Adrenal gland (tissue), 5 donors: ENCODE data around the gene FBL.
"Not testable (repeated sequence)": the region's sequence is repeated elsewhere in the genome, so short reads cannot be mapped to it uniquely, and the experiment has no call there.

Experiments
- POLR2A ChIP-seq, 2 donors: fragments of 450-650 bp; IDR thresholded peaks; one replicate each; pipeline ENCODE4 v1.6.1; 2017; ENCODE audit warnings: antibody characterized with exemption in 2 of 2, mild to moderate bottlenecking in 2 of 2, moderate library complexity in 1 of 2
- TF ChIP-seq, protein P1 (sequence below), 6 experiments: fragments of 450-650 bp in 4 of 6; fragments of 200-600 bp in 2 of 6; sonication (generic) in 1 of 6; IDR thresholded peaks; 1 replicate in 5 of 6; 2 replicates in 1 of 6; pipeline versions ENCODE4 v1.5.1 to v1.8.0; 2016 to 2021; ENCODE audit warnings: antibody characterized with exemption in 6 of 6, mild to moderate bottlenecking in 2 of 6, moderate library complexity in 1 of 6
- donor health status: DM: no; HTN: no; CAD: no.

DNA sequence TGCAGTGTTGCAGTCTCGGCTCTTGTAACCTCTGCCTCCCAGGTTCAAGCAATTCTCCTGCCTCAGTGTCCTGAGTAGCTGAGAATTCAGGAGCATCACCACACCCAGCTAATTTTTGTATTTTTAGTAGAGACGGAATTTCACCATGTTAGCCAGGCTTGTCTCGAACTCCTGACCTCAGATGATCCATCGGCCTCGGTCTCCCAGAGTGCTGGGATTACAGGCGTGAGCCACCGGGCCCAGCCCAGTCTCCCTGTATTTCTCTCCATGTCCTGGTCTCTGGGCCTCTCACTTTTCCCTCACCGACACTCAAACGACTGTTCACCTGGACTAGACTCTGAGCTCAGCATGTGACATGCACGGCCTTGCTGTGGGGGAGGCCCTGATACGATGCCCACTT, 48.9 kb upstream of the FBL start:
- TF ChIP-seq, protein P1, sequence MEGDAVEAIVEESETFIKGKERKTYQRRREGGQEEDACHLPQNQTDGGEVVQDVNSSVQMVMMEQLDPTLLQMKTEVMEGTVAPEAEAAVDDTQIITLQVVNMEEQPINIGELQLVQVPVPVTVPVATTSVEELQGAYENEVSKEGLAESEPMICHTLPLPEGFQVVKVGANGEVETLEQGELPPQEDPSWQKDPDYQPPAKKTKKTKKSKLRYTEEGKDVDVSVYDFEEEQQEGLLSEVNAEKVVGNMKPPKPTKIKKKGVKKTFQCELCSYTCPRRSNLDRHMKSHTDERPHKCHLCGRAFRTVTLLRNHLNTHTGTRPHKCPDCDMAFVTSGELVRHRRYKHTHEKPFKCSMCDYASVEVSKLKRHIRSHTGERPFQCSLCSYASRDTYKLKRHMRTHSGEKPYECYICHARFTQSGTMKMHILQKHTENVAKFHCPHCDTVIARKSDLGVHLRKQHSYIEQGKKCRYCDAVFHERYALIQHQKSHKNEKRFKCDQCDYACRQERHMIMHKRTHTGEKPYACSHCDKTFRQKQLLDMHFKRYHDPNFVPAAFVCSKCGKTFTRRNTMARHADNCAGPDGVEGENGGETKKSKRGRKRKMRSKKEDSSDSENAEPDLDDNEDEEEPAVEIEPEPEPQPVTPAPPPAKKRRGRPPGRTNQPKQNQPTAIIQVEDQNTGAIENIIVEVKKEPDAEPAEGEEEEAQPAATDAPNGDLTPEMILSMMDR (IDR thresholded peaks at IDR 0.05): not testable (repeated sequence)
- TF ChIP-seq POLR2A (IDR thresholded peaks at IDR 0.05): not testable (repeated sequence)
